ENCODE results near the gene INSC. TPM values are rescaled to one million over a fixed set of nuclear protein-coding genes. Genes with fewer than 3 reads are reported as not detected.

INSC gene
- total RNA-seq, 2 donors from 2014 or later: 0.22 TPM; not detected in 1

DNA sequence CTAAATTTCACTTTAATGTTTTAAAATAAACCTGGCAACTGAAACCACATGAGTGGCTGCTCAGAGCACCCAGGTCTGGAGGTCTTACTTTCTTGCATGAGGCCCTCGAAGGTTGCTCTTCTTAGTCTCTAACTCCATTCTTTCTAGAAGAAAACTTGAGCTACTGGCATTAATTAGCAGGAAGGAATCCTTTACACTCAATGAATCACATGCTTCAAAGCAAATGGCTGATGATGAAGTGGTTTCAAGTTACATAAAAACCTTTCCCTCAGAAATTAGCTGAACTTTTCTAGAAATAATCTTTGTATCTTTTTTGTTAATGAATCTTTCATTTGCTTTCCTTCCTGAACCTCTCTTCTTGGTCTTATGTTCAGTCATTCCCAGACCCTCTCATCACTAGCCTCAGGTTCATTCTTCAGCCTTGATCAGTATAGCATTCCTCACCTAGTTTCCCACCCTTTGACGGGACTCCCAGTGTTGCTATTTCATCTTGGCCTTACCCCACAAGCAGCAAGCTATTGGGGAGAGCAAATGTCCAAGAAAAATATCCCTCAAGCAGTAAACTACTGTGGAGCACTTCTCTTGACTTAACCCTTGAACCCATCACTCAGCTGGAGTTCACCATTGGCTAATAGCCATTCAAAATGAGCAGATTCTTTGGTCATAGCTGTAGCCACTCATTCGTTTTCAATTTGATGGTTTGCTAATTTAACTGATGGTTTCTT, 75.1 kb downstream of the INSC start:
- Mint-ChIP-seq H3K4me3 (no peak overlapping the region), H3K4me1 (peaks cover 2% of the 10 kb centered on the region), H3K36me3 (ENCODE audit: low read depth) (peaks cover 2% of the 10 kb centered on the region), H3K27me3 (peaks cover 10% of the 10 kb centered on the region), H3K27ac (no peak overlapping the region)
- ATAC-seq (no peak), DNase-seq (no peak)
- H3K9me3 ChIP-seq (ENCODE audit: control insufficient read depth, low read length, poor library complexity, severe bottlenecking): no peaks in the 10 kb centered on the region

GRCh38 chr11:15190611-15191010, 75.9 kb downstream of the INSC start:
- H3K4me1 Mint-ChIP-seq: peaks cover 2% of the 10 kb centered on the region
- H3K9me3 ChIP-seq (ENCODE audit: control insufficient read depth, low read length, poor library complexity, severe bottlenecking): no peaks in the 10 kb centered on the region
- DNase-seq: no peak
- peaks cover 2% of the 10 kb centered on the region for H3K36me3 Mint-ChIP-seq (ENCODE audit: low read depth)
- peaks cover 10% of the 10 kb centered on the region for H3K27me3 Mint-ChIP-seq
- ATAC-seq: no peak
- no peak overlapping the region for H3K4me3 Mint-ChIP-seq
- H3K27ac Mint-ChIP-seq: no peak overlapping the region

GRCh38 chr11:15192005-15192556, 77.4 kb downstream of the INSC start:
- Mint-ChIP-seq H3K36me3 (ENCODE audit: low read depth) (peaks cover 2% of the 10 kb centered on the region), H3K27ac (no peak overlapping the region), H3K4me1 (peaks cover 2% of the 10 kb centered on the region), H3K4me3 (no peak overlapping the region), H3K27me3 (peaks cover 4% of the 10 kb centered on the region)
- DNase-seq (no peak), ATAC-seq (no peak)
- no peaks in the 10 kb centered on the region for H3K9me3 ChIP-seq (ENCODE audit: control insufficient read depth, low read length, poor library complexity, severe bottlenecking)

- peaks cover 2% of the 10 kb centered on the region for H3K4me1 Mint-ChIP-seq
- H3K27me3 Mint-ChIP-seq: peaks cover 24% of the 10 kb centered on the region
- no peak overlapping the region for H3K4me3 Mint-ChIP-seq
- H3K9me3 ChIP-seq (ENCODE audit: control insufficient read depth, low read length, poor library complexity, severe bottlenecking): no peaks in the 10 kb centered on the region
- no peak for ATAC-seq
- no peak for DNase-seq
- no peak overlapping the region for H3K27ac Mint-ChIP-seq
- H3K36me3 Mint-ChIP-seq (ENCODE audit: low read depth): peaks cover 2% of the 10 kb centered on the region
Measured at GRCh38 chr11:15194671-15195415, 80.1 kb downstream of the INSC start.

DNA sequence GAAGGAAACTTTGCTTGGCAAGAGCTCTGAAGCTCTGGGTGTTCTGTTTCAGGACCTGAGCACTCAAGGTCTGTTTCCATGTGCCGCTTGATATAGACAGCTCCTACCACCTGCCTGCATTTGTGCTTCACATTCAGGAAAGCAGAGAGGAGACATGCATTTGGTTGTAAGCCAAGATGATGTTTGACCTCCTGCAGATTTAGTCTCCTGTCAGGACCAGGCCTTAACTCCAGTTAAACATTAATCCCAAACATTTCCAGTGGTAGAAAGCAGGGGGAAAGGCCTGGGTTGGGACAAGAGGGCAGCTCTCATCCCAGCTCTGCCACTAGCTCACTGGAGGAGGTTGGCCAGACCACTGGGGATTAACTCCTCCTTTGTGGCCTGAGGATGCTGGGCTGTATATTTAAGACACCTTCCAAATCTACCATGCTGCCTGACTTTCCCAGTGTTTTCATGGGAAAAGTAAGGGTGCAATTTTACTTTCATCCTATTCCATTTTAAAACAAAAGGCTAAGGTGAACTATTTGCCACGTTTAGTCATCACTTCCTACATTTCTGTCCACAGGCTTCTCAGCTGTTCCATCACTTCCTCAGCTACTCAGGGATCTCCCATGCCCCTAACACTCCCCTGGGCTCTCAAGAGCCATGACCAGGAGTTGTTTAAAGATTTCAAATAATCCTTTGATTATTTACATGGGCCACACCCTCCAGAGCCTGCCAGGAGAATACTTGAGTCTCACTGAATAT, 80.9 kb downstream of the INSC start:
- H3K27me3 Mint-ChIP-seq: peaks cover 27% of the 10 kb centered on the region
- H3K36me3 Mint-ChIP-seq (ENCODE audit: low read depth): peaks cover 2% of the 10 kb centered on the region
- no peak overlapping the region for H3K27ac Mint-ChIP-seq
- no peaks in the 10 kb centered on the region for H3K9me3 ChIP-seq (ENCODE audit: control insufficient read depth, low read length, poor library complexity, severe bottlenecking)
- no peak for DNase-seq
- H3K4me3 Mint-ChIP-seq: no peak overlapping the region
- peaks cover 2% of the 10 kb centered on the region for H3K4me1 Mint-ChIP-seq
- ATAC-seq: no peak

DNA sequence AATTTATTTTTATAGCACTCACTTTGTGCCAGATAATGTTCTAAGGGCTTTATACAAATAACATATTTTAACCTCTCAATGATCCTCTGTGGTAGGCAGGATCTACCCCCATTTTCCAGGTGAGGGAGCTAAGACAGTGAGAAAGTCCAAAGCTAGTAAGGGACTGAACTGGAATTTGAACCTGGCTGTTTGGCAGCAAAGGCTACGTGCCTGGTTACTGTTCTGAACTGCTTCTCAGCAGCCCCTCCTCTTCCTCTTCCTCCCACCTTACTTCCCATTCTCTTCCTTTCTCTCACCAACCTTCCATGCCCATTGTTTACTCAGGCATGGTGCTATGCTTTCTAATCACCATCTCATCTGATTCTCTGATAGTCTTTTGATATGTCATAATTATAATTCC, 82.0 kb downstream of the INSC start:
- Mint-ChIP-seq H3K4me3 (no peak overlapping the region), H3K27ac (peak overlapping the region; percentile 29), H3K4me1 (peaks cover 2% of the 10 kb centered on the region), H3K27me3 (peaks cover 34% of the 10 kb centered on the region), H3K36me3 (ENCODE audit: low read depth) (no peaks in the 10 kb centered on the region)
- ATAC-seq (no peak), DNase-seq (no peak)
- no peaks in the 10 kb centered on the region for H3K9me3 ChIP-seq (ENCODE audit: control insufficient read depth, low read length, poor library complexity, severe bottlenecking)

- no peak for ATAC-seq
- no peaks in the 10 kb centered on the region for H3K9me3 ChIP-seq (ENCODE audit: control insufficient read depth, low read length, poor library complexity, severe bottlenecking)
- H3K4me1 Mint-ChIP-seq: no peaks in the 10 kb centered on the region
- peaks cover 39% of the 10 kb centered on the region for H3K27me3 Mint-ChIP-seq
- no peak overlapping the region for H3K27ac Mint-ChIP-seq
- no peaks in the 10 kb centered on the region for H3K36me3 Mint-ChIP-seq (ENCODE audit: low read depth)
- no peak for DNase-seq
- H3K4me3 Mint-ChIP-seq: no peak overlapping the region
Measured at GRCh38 chr11:15197696-15198095, 83.0 kb downstream of the INSC start.

GRCh38 chr11:15198284-15198683, 83.6 kb downstream of the INSC start:
- no peaks in the 10 kb centered on the region for H3K4me1 Mint-ChIP-seq
- no peak overlapping the region for H3K27ac Mint-ChIP-seq
- no peaks in the 10 kb centered on the region for H3K9me3 ChIP-seq (ENCODE audit: control insufficient read depth, low read length, poor library complexity, severe bottlenecking)
- H3K36me3 Mint-ChIP-seq (ENCODE audit: low read depth): no peaks in the 10 kb centered on the region
- DNase-seq (no peak), ATAC-seq (no peak)
- peaks cover 39% of the 10 kb centered on the region for H3K27me3 Mint-ChIP-seq
- H3K4me3 Mint-ChIP-seq: no peak overlapping the region

DNA sequence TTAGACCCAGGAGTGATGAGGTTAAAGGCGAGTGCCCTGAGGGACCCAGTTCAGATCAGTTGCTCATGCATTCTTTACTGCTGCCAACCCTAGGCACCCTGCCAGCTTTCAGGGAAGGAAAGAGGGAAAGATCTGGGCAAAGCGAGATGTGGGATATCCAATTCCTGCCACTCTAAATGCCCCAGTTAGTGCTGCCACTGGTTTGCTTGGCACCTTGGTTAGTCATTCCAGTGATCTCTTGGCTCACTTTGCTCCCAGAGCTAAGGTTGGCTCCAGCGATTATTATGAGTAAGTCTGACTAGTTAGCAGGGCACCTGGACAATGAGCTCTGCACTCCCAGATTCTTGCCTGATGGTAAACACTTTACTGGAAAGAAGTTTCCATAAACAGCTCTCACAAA, 85.0 kb downstream of the INSC start:
- no peaks in the 10 kb centered on the region for H3K9me3 ChIP-seq (ENCODE audit: control insufficient read depth, low read length, poor library complexity, severe bottlenecking)
- Mint-ChIP-seq H3K27me3 (peaks cover 39% of the 10 kb centered on the region), H3K36me3 (ENCODE audit: low read depth) (no peaks in the 10 kb centered on the region), H3K4me1 (no peaks in the 10 kb centered on the region), H3K4me3 (no peak overlapping the region), H3K27ac (no peak overlapping the region)
- ATAC-seq (no peak), DNase-seq (no peak)

GRCh38 chr11:15200696-15201095, 86.0 kb downstream of the INSC start:
- Mint-ChIP-seq H3K27me3 (peaks cover 39% of the 10 kb centered on the region), H3K4me1 (no peaks in the 10 kb centered on the region), H3K4me3 (no peak overlapping the region), H3K27ac (no peak overlapping the region), H3K36me3 (ENCODE audit: low read depth) (no peaks in the 10 kb centered on the region)
- ATAC-seq (no peak), DNase-seq (no peak)
- H3K9me3 ChIP-seq (ENCODE audit: control insufficient read depth, low read length, poor library complexity, severe bottlenecking): no peaks in the 10 kb centered on the region

DNA sequence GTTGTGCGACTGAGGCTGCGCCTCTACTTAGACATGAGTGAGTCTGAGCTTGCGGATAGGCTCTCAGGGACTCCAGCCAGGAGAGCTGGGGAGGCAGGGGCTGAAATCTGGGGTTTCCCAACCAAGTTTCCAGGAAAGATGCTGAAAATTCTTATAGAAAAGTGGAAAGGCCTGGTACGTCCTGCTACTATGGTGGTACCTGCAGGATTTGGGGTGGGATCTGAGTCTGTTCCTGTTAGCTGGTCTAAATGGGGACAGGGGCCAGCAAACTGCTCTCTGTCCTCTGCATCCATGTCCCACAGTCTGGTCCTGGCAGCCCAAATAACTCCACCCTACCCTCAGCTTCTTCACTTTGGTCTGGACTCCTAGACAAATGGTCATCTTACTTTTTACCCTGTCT, 86.9 kb downstream of the INSC start:
- DNase-seq (no peak), ATAC-seq (no peak)
- no peak overlapping the region for H3K27ac Mint-ChIP-seq
- no peak overlapping the region for H3K4me3 Mint-ChIP-seq
- peaks cover 39% of the 10 kb centered on the region for H3K27me3 Mint-ChIP-seq
- no peaks in the 10 kb centered on the region for H3K9me3 ChIP-seq (ENCODE audit: control insufficient read depth, low read length, poor library complexity, severe bottlenecking)
- H3K4me1 Mint-ChIP-seq: no peaks in the 10 kb centered on the region
- H3K36me3 Mint-ChIP-seq (ENCODE audit: low read depth): no peaks in the 10 kb centered on the region

DNA sequence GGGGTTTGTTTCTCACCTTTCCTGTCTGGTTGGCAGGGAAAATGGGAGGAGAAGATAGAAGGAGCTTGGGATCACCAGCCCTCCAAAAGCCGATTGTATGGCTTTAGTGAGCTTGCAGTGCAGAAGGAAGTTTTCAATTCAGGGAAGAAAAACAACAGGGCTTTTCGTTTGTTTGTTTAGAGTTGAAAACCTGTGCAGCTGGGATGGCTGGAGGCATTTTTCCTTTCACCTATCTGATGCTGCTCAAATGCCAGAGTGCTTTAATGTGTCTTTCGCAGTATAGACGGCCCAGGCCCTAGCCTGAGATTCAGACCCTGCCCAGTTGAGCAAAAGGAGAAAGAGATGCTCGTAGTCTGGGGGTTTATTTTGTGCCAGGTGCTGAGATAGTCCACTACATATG, 87.9 kb downstream of the INSC start:
- DNase-seq (no peak), ATAC-seq (no peak)
- Mint-ChIP-seq H3K4me1 (no peaks in the 10 kb centered on the region), H3K4me3 (no peak overlapping the region), H3K27ac (no peak overlapping the region), H3K27me3 (peaks cover 37% of the 10 kb centered on the region), H3K36me3 (ENCODE audit: low read depth) (no peaks in the 10 kb centered on the region)
- no peaks in the 10 kb centered on the region for H3K9me3 ChIP-seq (ENCODE audit: control insufficient read depth, low read length, poor library complexity, severe bottlenecking)

DNA sequence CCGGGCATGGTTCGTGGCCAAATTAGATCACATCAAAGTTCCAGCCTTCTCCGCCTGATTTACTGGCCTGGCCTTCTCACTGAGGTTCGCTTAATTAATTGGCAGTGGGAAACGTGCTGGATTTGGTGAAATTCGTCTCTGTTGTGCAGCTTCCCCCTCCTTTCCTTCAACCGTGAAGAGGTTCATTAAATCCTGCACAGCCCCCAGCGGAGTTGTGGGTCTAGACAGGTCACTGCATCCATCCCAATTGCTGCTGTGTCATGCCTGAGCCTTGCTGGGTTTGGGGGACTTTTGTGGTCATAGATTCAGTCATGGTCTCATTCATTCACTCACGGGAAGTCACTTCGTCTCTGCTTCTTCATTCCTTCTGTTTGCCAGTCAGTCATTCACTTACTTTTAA, 90.0 kb downstream of the INSC start:
- no peak for ATAC-seq
- H3K4me1 Mint-ChIP-seq: peaks cover 3% of the 10 kb centered on the region
- no peak for DNase-seq
- no peak overlapping the region for H3K4me3 Mint-ChIP-seq
- H3K36me3 Mint-ChIP-seq (ENCODE audit: low read depth): no peaks in the 10 kb centered on the region
- no peaks in the 10 kb centered on the region for H3K9me3 ChIP-seq (ENCODE audit: control insufficient read depth, low read length, poor library complexity, severe bottlenecking)
- H3K27ac Mint-ChIP-seq: no peak overlapping the region
- peaks cover 20% of the 10 kb centered on the region for H3K27me3 Mint-ChIP-seq
